Suprapubic skin (tissue), 4 donors: Measurements from ENCODE around the gene TBX6. TPM values are rescaled to one million over a fixed set of nuclear protein-coding genes. Genes with fewer than 3 reads are reported as not detected.

ENCODE experiments used
- DNase-seq, 2 donors: peaks; one replicate each; pipeline ENCODE4 v3.0.0-alpha.2; 2019; ENCODE audit warnings: low spot score in 2 of 2
- H3K27ac ChIP-seq: fragments of 200-600 bp; sonication (generic); one replicate; pipeline ENCODE4 v1.5.1; 2019
- H3K27me3 ChIP-seq: fragments of 200-600 bp; sonication (generic); one replicate; pipeline ENCODE4 v1.5.1; 2019
- H3K36me3 ChIP-seq: fragments of 200-600 bp; sonication (generic); one replicate; pipeline ENCODE4 v1.5.1; 2019
- H3K4me1 ChIP-seq: fragments of 200-600 bp; sonication (generic); one replicate; pipeline ENCODE4 v1.5.1; 2019
- H3K4me3 ChIP-seq: fragments of 200-600 bp; sonication (generic); one replicate; pipeline ENCODE4 v1.5.1; 2019; ENCODE audit warnings: mild to moderate bottlenecking
- H3K9me3 ChIP-seq: fragments of 200-600 bp; sonication (generic); one replicate; pipeline ENCODE4 v1.5.1; 2019
- EP300 ChIP-seq: sonication (generic); formaldehyde crosslinking; IDR thresholded peaks from one replicate; pipeline ENCODE4 v1.6.1; 2017; ENCODE audit warnings: antibody characterized with exemption
- POLR2A ChIP-seq, 2 donors: fragments of 450-650 bp; IDR thresholded peaks; one replicate each; pipeline ENCODE4 v1.6.1; 2017; ENCODE audit warnings: antibody characterized with exemption in 2 of 2, mild to moderate bottlenecking in 2 of 2, moderate library complexity in 2 of 2
- POLR2AphosphoS5 ChIP-seq, 3 donors: sonication (generic); formaldehyde crosslinking; IDR thresholded peaks; one replicate each; pipeline ENCODE4 v1.6.1; 2017; ENCODE audit warnings: antibody characterized with exemption in 3 of 3
- WGBS: methylation state at CpG from one replicate; pipeline ENCODE4 v1.1.5; 2018; 5-methylcytosine and 5-hydroxymethylcytosine counted together
- total RNA-seq, 4 donors: library from RNA; depleted of rRNA; stranded (reverse); fragments of >200 nt; gene quantifications; one replicate each; pipeline ENCODE4 v1.1.0, GENCODE V29; 2016
- TF ChIP-seq, protein P1 (sequence below), 2 donors: fragments of 200-600 bp in 1 of 2; fragments of 450-650 bp in 1 of 2; sonication (generic) in 1 of 2; IDR thresholded peaks; one replicate each; pipeline ENCODE4 v1.5.1; 2016 to 2019; ENCODE audit warnings: antibody characterized with exemption in 2 of 2, mild to moderate bottlenecking in 1 of 2, moderate library complexity in 1 of 2

Gene TBX6
- total RNA-seq, 4 donors from 2014 or later: 2.7 to 7.6 (median 4.7) TPM

DNA sequence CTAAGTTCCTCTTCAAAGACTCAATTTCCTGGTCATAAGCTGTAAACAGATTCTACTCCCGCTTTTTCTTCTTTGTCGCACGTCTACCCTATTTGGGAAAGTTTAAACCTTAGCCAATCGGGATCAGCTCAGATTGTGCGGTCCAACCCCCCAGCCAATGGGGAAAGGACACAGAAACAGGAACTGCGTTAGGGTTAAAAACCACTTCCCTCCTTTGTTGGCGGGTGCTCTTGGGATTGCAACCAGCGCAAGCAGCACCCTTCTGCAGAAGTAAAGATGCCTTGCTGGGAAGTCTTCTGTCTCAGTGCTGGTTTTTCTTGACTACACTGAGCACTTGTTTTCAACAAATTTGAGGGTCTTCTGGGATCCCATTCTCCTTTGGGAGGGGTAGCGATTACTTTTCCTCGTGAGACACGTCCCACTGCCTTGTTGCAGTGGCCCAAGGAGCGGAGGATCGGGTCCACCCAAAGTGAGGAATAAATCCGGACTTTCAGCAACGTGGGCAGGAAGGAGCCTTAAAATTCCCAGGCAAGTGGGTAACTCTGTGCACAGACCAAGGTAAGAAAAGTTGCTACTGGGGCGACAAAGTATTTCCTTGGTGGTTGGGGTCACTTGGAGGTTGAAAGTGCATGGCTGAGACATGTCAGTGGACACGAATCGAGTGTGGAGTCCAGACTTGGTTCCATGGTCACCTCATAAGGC lies 5.3 kb upstream of the TBX6 start:
- WGBS: 94% methylated on average over 18 of the region's 18 CpGs
- no peak for DNase-seq
- Histone ChIP-seq H3K4me3 (peak overlapping the region; percentile 85), H3K36me3 (peaks cover 12% of the 10 kb centered on the region), H3K9me3 (no peaks in the 10 kb centered on the region), H3K27me3 (no peaks in the 10 kb centered on the region), H3K4me1 (peaks cover 36% of the 10 kb centered on the region), H3K27ac (peak overlapping the region; percentile 98)
- TF ChIP-seq EP300: no peak
- TF ChIP-seq, protein P1, sequence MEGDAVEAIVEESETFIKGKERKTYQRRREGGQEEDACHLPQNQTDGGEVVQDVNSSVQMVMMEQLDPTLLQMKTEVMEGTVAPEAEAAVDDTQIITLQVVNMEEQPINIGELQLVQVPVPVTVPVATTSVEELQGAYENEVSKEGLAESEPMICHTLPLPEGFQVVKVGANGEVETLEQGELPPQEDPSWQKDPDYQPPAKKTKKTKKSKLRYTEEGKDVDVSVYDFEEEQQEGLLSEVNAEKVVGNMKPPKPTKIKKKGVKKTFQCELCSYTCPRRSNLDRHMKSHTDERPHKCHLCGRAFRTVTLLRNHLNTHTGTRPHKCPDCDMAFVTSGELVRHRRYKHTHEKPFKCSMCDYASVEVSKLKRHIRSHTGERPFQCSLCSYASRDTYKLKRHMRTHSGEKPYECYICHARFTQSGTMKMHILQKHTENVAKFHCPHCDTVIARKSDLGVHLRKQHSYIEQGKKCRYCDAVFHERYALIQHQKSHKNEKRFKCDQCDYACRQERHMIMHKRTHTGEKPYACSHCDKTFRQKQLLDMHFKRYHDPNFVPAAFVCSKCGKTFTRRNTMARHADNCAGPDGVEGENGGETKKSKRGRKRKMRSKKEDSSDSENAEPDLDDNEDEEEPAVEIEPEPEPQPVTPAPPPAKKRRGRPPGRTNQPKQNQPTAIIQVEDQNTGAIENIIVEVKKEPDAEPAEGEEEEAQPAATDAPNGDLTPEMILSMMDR (IDR thresholded peaks at IDR 0.05): no peak
- no peak for TF ChIP-seq POLR2A (IDR thresholded peaks at IDR 0.05)
- no peak for TF ChIP-seq POLR2AphosphoS5 (IDR thresholded peaks at IDR 0.05)

GRCh38 chr16:30096105-30096861 lies 4.6 kb upstream of the TBX6 start, which contains the start of gene YPEL3:
YPEL3 (minus strand) TSS chr16:30096213; CDS start chr16:30095482, 731 bp downstream.
- 46% methylated on average over 8 of the region's 77 CpGs for WGBS
- Histone ChIP-seq H3K36me3 (peaks cover 12% of the 10 kb centered on the region), H3K27ac (peak within 1 kb of the TSS; percentile 98), H3K4me1 (peaks cover 42% of the 10 kb centered on the region), H3K4me3 (peak within 1 kb of the TSS; percentile 85), H3K9me3 (no peaks in the 10 kb centered on the region), H3K27me3 (no peaks in the 10 kb centered on the region)
- TF ChIP-seq EP300: no peak
- peak in 2 of 3 donors; percentile 50 to 67 for TF ChIP-seq POLR2AphosphoS5 (IDR thresholded peaks at IDR 0.05)
- peak; percentile 92 to 96 for DNase-seq

- Histone ChIP-seq H3K36me3 (peaks cover 12% of the 10 kb centered on the region), H3K4me1 (peaks cover 51% of the 10 kb centered on the region)
- no peak for DNase-seq
Measured at GRCh38 chr16:30095166-30096078, 3.7 kb upstream of the TBX6 start.

GRCh38 chr16:30094541-30095165 lies 2.9 kb upstream of the TBX6 start:
- Histone ChIP-seq H3K4me3 (peak overlapping the region; percentile 85), H3K36me3 (peaks cover 12% of the 10 kb centered on the region), H3K27me3 (no peaks in the 10 kb centered on the region), H3K27ac (peak overlapping the region; percentile 98), H3K9me3 (no peaks in the 10 kb centered on the region), H3K4me1 (peaks cover 55% of the 10 kb centered on the region)
- no peak for DNase-seq
- TF ChIP-seq POLR2AphosphoS5 (IDR thresholded peaks at IDR 0.05): no peak
- TF ChIP-seq EP300: no peak
- no peak for TF ChIP-seq POLR2A (IDR thresholded peaks at IDR 0.05)
- TF ChIP-seq, protein P1 (IDR thresholded peaks at IDR 0.05): no peak
- WGBS: 76% methylated on average over 9 of the region's 11 CpGs

More at GRCh38 chr16:30095166-30096078, 3.7 kb upstream of the TBX6 start:
- WGBS: 6% methylated on average over 5 of the region's 47 CpGs
- Histone ChIP-seq H3K27me3 (no peaks in the 10 kb centered on the region), H3K9me3 (no peaks in the 10 kb centered on the region), H3K27ac (peak overlapping the region; percentile 98), H3K4me3 (peak overlapping the region; percentile 85)
- TF ChIP-seq EP300 (no peak), POLR2AphosphoS5 (IDR thresholded peaks at IDR 0.05) (no peak), POLR2A (IDR thresholded peaks at IDR 0.05) (no peak)
- TF ChIP-seq, protein P1 (IDR thresholded peaks at IDR 0.05): no peak
